HepG2 (cell line): ENCODE data around the gene PPHLN1.

Source experiments
- EP300 ChIP-seq, 3 experiments: sonication (generic) in 1 of 3; formaldehyde crosslinking in 1 of 3; IDR thresholded peaks; 2 replicates each; pipeline versions ENCODE4 v1.5.1 to v1.6.1; 2011 to 2020; ENCODE audit warnings: low read depth in 2 of 3, low read length in 2 of 3, borderline replicate concordance in 1 of 3, improper control_type of control experiment in 1 of 3, mild to moderate bottlenecking in 1 of 3, missing genetic modification reagents in 1 of 3, moderate library complexity in 1 of 3
- NFIC ChIP-seq: IDR thresholded peaks from 2 replicates; pipeline ENCODE4 v1.6.1; 2012; ENCODE audit warnings: mild to moderate bottlenecking, low read length, inconsistent platforms
- NFYC ChIP-seq: IDR thresholded peaks from 2 replicates; pipeline ENCODE4 v1.6.1; 2016; ENCODE audit warnings: missing genetic modification reagents, missing compliant biosample characterization
- POLR2A ChIP-seq, 2 experiments: IDR thresholded peaks; 2 replicates each; pipeline ENCODE4 v1.6.1; 2011; ENCODE audit warnings: low read depth in 2 of 2, low read length in 2 of 2, mild to moderate bottlenecking in 1 of 2, moderate library complexity in 1 of 2; ENCODE audit not compliant: insufficient read depth in 1 of 2
- POLR2AphosphoS5 ChIP-seq: IDR thresholded peaks from 2 replicates; pipeline ENCODE4 v1.6.1; 2012; ENCODE audit warnings: low read depth, low read length
- SALL2 ChIP-seq: sonication (generic); formaldehyde crosslinking; IDR thresholded peaks from 2 replicates; pipeline ENCODE4 v1.8.1; 2023; ENCODE audit warnings: mild to moderate bottlenecking, missing genetic modification reagents, inconsistent platforms
- YY1 ChIP-seq: IDR thresholded peaks from 2 replicates; pipeline ENCODE4 v1.6.1; 2011; ENCODE audit warnings: low read length, low read depth, moderate library complexity, mild to moderate bottlenecking; ENCODE audit not compliant: insufficient read depth, insufficient replicate concordance
- ZNF430 ChIP-seq: sonication (generic); formaldehyde crosslinking; IDR thresholded peaks from 2 replicates; pipeline ENCODE4 v1.9.0; 2021; ENCODE audit warnings: mild to moderate bottlenecking, missing genetic modification reagents
- ZNF547 ChIP-seq: sonication (generic); formaldehyde crosslinking; IDR thresholded peaks from 2 replicates; pipeline ENCODE4 v1.5.1; 2020; ENCODE audit warnings: mild to moderate bottlenecking, missing genetic modification reagents
- ZSCAN21 ChIP-seq: sonication (generic); formaldehyde crosslinking; IDR thresholded peaks from 2 replicates; pipeline ENCODE4 v1.8.0; 2022; ENCODE audit warnings: mild to moderate bottlenecking, missing genetic modification reagents, moderate library complexity, borderline replicate concordance
- TF ChIP-seq, protein P1 (sequence below): sonication (generic); formaldehyde crosslinking; IDR thresholded peaks from 2 replicates; pipeline ENCODE4 v1.4.0; 2020; ENCODE audit warnings: missing genetic modification reagents
- TF ChIP-seq, protein P2 (sequence below): IDR thresholded peaks from 2 replicates; pipeline ENCODE4 v1.6.1; 2016; ENCODE audit warnings: missing compliant biosample characterization, missing genetic modification reagents, borderline replicate concordance

DNA sequence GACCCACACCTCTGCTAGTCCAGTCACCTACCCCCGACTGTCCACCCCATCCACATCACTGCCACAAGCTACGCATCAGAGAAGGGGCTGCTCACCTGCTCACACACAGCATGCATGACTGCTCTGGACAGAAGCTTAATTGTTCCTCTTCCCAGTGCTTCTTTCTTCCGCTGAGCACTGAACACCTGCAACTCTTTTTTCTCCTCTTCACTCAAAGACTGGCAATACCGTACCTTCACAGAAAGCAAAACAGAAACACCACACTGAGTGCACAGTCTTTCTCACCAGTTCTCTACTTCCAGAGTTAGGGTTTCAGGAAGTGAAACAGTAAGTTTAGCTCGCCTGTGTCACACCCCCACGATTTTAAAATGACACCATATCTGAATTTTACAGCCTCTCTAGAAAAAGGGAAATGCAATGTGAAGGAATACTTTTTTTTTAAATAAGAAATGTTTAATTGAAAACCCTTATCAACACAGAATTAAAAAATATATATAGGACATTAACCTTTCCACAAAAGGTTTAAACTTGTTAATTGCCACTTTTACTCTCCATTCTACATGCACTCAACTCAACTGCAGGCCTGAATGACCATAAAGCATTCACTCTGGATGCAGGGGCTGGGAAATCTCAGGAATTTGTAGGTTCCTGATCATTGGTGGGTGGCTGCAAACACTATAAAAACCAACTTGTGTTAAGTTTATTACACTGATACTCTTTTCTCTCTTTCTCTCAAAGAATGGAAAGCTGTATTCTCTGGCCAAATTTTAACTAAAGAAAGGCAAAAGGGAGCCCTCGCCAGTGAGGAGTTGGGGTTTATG, 143.6 kb downstream of the PPHLN1 start:
- no peak for TF ChIP-seq ZSCAN21 (CRISPR knock-in tag)
- TF ChIP-seq ZNF430 = no peak
- TF ChIP-seq YY1 = no peak
- no peak for TF ChIP-seq SALL2 (CRISPR knock-in tag)
- no peak for TF ChIP-seq POLR2AphosphoS5
- no peak for TF ChIP-seq NFYC
- TF ChIP-seq, protein P1, sequence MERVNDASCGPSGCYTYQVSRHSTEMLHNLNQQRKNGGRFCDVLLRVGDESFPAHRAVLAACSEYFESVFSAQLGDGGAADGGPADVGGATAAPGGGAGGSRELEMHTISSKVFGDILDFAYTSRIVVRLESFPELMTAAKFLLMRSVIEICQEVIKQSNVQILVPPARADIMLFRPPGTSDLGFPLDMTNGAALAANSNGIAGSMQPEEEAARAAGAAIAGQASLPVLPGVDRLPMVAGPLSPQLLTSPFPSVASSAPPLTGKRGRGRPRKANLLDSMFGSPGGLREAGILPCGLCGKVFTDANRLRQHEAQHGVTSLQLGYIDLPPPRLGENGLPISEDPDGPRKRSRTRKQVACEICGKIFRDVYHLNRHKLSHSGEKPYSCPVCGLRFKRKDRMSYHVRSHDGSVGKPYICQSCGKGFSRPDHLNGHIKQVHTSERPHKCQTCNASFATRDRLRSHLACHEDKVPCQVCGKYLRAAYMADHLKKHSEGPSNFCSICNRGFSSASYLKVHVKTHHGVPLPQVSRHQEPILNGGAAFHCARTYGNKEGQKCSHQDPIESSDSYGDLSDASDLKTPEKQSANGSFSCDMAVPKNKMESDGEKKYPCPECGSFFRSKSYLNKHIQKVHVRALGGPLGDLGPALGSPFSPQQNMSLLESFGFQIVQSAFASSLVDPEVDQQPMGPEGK = no peak
- no peak for TF ChIP-seq NFIC
- TF ChIP-seq ZNF547 (CRISPR knock-in tag) = no peak
- TF ChIP-seq EP300 (IDR thresholded peaks at IDR 0.05; ENCODE audit: low read depth in 2 of 2, low read length in 2 of 2) = no peak
- no peak for TF ChIP-seq EP300 (CRISPR knock-in tag; IDR thresholded peaks at IDR 0.05; ENCODE audit: borderline replicate concordance)
- TF ChIP-seq, protein P2, sequence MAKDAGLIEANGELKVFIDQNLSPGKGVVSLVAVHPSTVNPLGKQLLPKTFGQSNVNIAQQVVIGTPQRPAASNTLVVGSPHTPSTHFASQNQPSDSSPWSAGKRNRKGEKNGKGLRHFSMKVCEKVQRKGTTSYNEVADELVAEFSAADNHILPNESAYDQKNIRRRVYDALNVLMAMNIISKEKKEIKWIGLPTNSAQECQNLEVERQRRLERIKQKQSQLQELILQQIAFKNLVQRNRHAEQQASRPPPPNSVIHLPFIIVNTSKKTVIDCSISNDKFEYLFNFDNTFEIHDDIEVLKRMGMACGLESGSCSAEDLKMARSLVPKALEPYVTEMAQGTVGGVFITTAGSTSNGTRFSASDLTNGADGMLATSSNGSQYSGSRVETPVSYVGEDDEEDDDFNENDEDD (CRISPR knock-in tag) = no peak
- TF ChIP-seq POLR2A (IDR thresholded peaks at IDR 0.05; ENCODE audit: insufficient read depth in 1 of 2, low read depth in 2 of 2, low read length in 2 of 2) = no peak
